WI38 (cell line): Measurements from ENCODE around the gene ARL5B.
A peak's percentile ranks its signal among the peaks of the same experiment; 100 is the strongest.

ENCODE experiments used
- H3K4me3 ChIP-seq: 2 replicates; pipeline ENCODE4 v1.5.1; 2011; ENCODE audit warnings: low read depth, mild to moderate bottlenecking, control low read depth, low read length
- TF ChIP-seq, protein P1 (sequence below): IDR thresholded peaks from 2 replicates; pipeline ENCODE4 v1.5.1; 2012; ENCODE audit warnings: low read depth, mild to moderate bottlenecking, control low read depth, low read length

The ARL5B gene

DNA sequence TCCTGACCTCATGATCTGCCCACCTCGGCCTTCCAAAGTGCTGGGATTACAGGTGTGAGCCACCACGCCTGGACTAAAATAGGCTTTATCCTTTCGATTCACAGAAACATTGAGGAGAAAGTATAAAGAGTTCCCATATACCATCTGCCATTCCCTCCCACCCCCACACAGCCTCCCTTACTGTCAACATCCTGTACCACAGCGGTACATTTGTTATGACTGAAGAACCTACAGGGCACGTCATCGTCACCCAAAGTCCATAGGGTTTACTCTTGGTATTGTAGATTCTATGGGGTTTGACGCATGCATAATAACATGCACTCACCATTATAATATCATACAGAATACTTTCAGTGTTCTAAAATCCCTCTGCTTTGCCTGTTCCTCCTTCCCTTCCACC is 28.0 kb downstream of the ARL5B start:
- TF ChIP-seq, protein P1, sequence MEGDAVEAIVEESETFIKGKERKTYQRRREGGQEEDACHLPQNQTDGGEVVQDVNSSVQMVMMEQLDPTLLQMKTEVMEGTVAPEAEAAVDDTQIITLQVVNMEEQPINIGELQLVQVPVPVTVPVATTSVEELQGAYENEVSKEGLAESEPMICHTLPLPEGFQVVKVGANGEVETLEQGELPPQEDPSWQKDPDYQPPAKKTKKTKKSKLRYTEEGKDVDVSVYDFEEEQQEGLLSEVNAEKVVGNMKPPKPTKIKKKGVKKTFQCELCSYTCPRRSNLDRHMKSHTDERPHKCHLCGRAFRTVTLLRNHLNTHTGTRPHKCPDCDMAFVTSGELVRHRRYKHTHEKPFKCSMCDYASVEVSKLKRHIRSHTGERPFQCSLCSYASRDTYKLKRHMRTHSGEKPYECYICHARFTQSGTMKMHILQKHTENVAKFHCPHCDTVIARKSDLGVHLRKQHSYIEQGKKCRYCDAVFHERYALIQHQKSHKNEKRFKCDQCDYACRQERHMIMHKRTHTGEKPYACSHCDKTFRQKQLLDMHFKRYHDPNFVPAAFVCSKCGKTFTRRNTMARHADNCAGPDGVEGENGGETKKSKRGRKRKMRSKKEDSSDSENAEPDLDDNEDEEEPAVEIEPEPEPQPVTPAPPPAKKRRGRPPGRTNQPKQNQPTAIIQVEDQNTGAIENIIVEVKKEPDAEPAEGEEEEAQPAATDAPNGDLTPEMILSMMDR: no peak
- H3K4me3 ChIP-seq: no peak overlapping the region

DNA sequence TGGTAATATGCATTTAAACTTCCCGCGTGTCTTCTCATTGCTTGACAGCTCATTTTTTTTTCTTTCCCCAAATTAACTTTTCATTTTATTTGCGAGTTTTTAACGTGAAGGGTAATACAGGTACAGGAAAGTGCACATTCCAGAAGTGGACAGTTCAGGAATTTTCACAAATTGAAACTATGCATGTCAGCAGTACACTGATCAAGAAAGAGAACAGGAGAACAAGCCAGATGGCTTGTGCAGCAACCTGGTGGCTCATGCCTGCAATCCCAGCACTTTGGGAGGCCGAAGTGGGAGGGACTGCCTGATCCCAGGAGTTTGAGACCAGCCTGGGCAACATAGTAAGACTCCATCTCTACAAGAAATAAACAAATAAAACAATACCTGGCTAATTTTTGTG is 28.5 kb downstream of the ARL5B start:
- TF ChIP-seq, protein P1: no peak

DNA sequence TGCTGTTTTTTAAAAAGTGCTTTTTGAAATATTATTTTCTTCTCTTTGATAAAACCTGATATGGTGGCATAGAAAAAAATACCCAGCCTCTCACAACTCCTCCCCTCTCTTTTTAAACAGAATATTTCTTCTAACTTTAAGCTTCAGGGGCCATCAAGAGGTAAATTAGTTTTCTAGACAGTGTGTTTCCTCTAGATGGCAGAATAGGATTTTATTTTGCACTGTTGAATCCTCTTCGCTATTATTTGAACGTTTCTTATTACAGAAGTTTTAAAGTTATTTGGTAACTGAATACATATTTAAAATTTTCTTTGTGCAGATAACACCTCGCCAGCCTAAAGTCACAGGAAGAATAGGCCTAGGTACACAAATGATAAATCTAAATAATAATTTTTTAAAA is 30.3 kb downstream of the ARL5B start:
- H3K4me3 ChIP-seq: no peak overlapping the region
- TF ChIP-seq, protein P1: peak; percentile 7; the same call in 1 of the 2 replicates

More for the DNA sequence above, 28.5 kb downstream of the ARL5B start:
- no peak overlapping the region for H3K4me3 ChIP-seq

DNA sequence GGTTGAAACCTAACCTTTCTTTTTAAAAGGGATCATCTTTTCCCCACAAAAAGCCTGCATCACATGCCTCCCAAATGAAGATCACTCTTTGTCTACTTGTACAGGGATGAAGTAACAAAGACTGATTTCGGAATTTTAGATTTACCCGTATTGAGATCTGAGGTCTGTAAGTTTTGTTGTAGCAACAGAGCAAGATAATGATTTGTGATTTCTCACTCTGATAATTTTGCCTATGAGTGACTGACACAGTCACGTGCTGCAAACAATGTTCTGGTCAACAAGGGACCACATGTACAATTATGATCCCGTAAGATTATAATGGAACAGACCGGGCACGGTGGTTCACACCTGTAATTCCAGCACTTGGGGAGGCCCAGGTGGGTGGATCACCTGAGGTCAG is 31.3 kb downstream of the ARL5B start:
- no peak overlapping the region for H3K4me3 ChIP-seq

DNA sequence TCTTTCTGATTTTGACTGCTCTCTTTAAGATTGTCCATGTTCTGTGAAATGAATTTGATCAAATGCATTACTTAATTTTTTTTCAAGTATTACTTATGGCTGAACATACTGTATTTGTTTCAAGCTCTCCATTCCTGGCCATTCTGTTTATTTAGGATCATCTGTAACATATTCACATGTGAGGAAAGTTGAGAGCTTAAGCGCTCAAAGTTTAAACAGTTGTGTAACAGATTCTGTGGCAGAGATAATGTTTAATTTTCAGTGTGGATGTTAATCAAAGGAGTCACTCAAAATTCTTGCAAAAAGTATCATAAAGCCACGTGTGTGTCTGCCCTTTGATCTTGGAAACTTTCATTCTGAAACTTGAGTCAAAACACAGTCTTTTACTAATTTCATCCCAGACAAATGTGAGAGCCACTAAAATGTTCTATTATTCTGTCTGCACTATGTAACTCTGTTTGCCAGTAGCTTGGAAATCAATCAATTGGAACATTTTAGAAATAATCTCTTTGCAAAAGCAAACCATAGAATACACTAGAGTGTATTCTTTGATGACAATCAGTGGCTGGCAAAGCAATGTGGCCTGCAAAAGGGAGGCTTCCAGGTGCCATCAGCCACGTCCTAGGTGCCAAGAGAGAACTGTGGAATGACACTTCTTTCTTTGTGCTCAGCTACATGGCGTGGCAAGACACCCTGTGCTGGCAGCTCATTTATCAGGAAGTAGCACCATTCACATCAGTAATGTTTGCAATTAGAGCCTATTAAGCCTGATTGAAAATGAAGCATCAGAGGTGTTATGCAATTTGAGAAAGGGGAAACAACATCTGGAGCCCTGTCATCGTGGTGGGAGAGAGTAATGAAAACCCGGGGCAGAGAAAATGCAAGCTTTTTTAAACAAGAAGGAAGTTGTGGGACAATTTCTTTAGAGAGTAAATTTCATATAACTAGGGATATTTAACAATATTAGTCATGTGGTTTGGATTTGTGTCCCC is 40.9 kb downstream of the ARL5B start:
- TF ChIP-seq, protein P1: no peak
- no peak overlapping the region for H3K4me3 ChIP-seq

More for the DNA sequence above, 31.3 kb downstream of the ARL5B start:
- TF ChIP-seq, protein P1: no peak

DNA sequence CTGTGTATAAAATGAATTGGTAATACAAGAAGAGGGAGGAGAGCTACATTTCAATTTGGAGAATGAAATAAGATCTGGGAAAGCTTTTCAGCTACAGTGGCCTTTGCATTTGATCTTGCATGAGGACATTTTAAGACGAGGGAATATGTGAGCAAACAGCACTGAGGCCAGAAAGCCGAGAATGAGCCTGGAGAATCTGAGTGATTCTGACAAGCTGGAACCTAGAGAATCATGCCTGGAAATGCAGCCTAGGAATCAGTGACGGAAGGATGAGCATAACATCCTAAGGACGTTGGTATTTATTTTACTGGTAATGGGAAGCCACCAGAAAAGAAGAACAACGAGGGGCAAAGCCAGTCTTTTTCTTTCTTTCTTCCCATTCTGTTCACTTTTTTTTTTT is 44.3 kb downstream of the ARL5B start:
- TF ChIP-seq, protein P1: no peak

DNA sequence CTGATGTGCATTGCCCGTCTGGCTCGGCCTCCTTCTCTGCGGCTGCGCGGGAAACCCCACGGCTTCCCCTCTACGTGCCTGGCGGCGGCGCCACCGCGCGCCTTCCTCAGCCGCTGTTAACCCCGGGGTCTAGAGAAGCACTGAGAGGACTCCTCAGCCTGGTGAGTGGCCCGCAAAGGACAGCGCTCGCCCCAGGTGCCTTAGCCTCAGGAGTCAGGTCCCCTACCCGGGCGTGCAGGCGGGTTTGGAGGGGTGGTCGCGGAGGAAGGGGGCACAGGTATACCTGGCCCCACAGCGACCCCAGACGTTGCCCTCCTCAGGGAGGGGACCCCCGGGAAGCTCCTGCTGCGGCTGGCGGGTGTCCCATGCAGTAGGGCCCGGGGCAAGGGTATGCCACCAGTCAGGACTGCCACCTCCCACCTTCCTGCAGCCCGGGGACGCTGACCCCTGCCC is 51.0 kb downstream of the ARL5B start:
- TF ChIP-seq, protein P1: no peak
- no peak overlapping the region for H3K4me3 ChIP-seq

More for the DNA sequence above, 44.3 kb downstream of the ARL5B start:
- no peak overlapping the region for H3K4me3 ChIP-seq
